ENCODE data around the gene CUX1. TPM values are rescaled to one million over a fixed set of nuclear protein-coding genes. Genes with fewer than 3 reads are reported as not detected.

CUX1 gene
- total RNA-seq, 2 donors from 2014 or later = 12.0 to 13.8 TPM

DNA sequence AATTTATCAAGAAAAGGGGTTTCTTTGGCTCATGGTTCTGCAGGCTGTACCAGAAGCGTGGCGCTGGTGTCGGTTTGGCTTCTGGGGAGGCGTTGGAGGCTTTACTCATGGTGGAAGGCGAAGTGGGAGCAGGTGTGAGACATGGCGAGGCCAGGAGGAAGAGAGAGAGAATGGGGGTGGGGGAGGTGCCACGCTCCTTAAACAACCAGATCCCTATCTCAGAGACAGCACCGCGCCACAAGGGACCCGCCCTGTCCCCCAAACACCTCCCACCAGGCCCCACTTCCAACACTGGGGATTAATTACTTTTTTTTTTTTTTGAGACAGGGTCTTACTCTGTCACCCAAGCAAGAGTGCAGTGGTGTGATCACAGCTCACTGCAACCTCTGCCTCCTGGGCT, 451.2 kb downstream of the CUX1 start:
- Mint-ChIP-seq H3K4me3 (no peak overlapping the region), H3K4me1 (peaks cover 4% of the 10 kb centered on the region), H3K9me3 (no peaks in the 10 kb centered on the region), H3K27me3 (no peaks in the 10 kb centered on the region), H3K27ac (no peak overlapping the region), H3K36me3 (ENCODE audit: low read depth) (no peaks in the 10 kb centered on the region)
- ATAC-seq (replicated peaks) = no peak

DNA sequence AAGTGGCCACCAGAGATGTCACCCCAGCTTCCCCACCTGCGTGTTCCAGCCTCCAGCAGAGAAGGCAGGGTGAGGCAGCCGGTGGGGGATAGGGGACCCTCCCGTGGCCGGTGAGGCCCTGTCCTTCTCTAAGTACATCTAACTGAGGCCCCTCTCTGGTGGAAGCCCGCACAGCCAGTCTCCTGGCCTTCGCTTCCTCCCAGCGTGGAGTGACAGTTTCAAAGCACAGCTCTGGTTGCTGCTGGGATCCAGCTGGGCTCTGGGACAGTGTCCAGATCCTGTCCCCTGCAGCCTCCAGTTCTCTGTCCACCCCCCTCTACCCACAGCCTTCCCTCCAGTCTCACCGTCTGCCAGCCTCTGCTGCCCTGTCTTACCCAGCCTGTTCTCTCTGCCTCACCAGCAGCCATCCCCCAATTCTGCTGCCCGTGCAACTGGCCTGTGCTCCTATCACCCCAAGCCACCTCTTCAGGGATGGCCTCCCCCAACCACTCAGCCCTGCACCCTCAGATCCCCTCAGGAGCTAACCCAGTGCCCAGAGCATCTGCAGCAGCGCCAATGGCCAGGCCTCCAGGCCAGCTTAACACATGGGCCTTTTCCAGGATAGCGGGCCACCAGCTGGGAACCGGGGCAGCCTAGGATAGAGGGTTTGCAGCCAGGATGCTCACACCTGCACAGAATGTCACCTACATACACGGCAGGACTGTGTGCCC, 452.9 kb downstream of the CUX1 start:
- H3K9me3 Mint-ChIP-seq = no peaks in the 10 kb centered on the region
- no peak overlapping the region for H3K4me3 Mint-ChIP-seq
- peaks cover 4% of the 10 kb centered on the region for H3K4me1 Mint-ChIP-seq
- ATAC-seq (replicated peaks) = no peak
- H3K27me3 Mint-ChIP-seq = no peaks in the 10 kb centered on the region
- H3K36me3 Mint-ChIP-seq (ENCODE audit: low read depth) = no peaks in the 10 kb centered on the region
- no peak overlapping the region for H3K27ac Mint-ChIP-seq

DNA sequence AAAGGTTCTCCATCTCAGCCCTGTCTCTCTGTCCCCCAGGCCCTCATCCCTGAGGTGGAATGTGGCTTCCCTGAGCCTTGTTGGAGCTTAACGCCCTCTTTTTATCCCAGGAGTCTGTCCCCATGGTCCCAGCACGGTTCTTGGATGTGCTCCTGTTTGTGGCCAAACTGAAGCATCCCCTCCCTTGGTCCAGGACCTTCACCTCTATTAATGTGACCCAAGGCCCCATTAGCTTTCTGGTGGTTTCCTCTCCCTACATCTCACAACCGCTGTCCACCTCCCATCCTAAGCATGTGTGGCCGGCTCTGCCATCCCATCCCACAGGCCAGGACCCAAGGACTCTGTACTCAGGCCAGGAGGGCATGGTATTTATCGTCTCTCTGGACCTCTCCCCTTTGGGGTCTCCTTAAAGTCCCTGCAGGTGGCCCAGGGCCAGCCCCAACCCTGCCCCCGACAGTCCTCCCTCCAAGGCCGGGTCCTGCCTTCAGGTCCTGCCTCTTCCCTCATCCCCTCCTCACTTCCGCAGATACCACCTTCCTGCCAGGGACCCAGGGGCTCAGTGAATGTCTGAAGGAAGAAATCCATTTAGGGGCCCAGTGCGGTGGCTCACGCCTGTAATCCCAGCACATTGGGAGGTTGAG, 453.9 kb downstream of the CUX1 start:
- H3K27me3 Mint-ChIP-seq = no peaks in the 10 kb centered on the region
- H3K4me1 Mint-ChIP-seq = peaks cover 4% of the 10 kb centered on the region
- no peak for ATAC-seq (replicated peaks)
- no peak overlapping the region for H3K27ac Mint-ChIP-seq
- H3K4me3 Mint-ChIP-seq = no peak overlapping the region
- H3K9me3 Mint-ChIP-seq = no peaks in the 10 kb centered on the region
- H3K36me3 Mint-ChIP-seq (ENCODE audit: low read depth) = no peaks in the 10 kb centered on the region

DNA sequence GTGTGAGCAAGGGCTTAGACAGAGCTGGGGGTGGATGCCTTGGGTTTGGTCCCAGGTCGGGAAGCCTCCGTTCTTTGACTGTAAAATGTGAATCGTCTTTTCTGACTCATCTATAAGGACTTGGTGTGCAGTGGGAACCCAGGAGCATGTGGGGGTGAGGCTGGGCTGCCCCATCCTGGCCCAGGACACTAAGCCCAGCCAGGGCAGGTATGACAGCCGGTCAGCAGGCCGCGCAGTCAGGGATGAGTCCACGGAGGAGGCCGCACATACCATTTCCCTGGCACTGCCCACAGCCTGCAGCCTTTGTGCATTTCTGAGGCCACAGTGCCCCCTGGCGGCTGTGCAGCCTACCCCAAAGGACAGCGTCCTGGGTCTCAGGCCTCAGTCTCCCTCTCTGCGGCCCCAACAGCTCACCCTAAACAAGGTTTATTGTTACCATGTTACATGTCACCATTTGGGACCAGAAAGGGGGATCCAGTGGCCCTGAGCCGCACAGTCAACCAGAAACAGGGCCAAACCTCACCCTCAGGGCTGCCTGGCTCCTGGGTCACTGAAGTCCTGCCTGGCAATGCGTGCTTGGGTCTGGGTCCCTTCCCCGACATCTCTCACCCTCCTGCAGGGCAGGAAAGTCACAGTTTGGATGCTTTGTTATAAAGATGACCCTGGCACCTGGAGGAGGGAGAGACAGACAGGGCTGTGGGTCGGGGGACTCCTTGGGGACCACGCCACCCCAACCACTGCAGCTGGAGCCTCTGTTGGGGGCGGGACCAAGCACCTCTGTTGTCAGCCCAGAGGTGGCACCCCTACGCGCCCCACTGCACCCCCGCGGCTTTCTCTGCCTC, 454.9 kb downstream of the CUX1 start:
- Mint-ChIP-seq H3K36me3 (ENCODE audit: low read depth) (no peaks in the 10 kb centered on the region), H3K4me1 (peaks cover 4% of the 10 kb centered on the region), H3K27me3 (no peaks in the 10 kb centered on the region), H3K4me3 (no peak overlapping the region), H3K9me3 (no peaks in the 10 kb centered on the region), H3K27ac (peak overlapping the region; percentile 43)
- ATAC-seq (replicated peaks) = peak; percentile 90

- Mint-ChIP-seq H3K9me3 (no peaks in the 10 kb centered on the region), H3K27ac (no peak overlapping the region), H3K4me3 (no peak overlapping the region), H3K36me3 (ENCODE audit: low read depth) (no peaks in the 10 kb centered on the region), H3K27me3 (no peaks in the 10 kb centered on the region), H3K4me1 (peaks cover 4% of the 10 kb centered on the region)
- no peak for ATAC-seq (replicated peaks)
Observed at GRCh38 chr7:102272917-102273748, 455.7 kb downstream of the CUX1 start.

GRCh38 chr7:102273749-102274712, 456.6 kb downstream of the CUX1 start:
- ATAC-seq (replicated peaks) = no peak
- Mint-ChIP-seq H3K27ac (no peak overlapping the region), H3K4me1 (peaks cover 4% of the 10 kb centered on the region), H3K9me3 (no peaks in the 10 kb centered on the region), H3K27me3 (no peaks in the 10 kb centered on the region), H3K36me3 (ENCODE audit: low read depth) (no peaks in the 10 kb centered on the region), H3K4me3 (no peak overlapping the region)

DNA sequence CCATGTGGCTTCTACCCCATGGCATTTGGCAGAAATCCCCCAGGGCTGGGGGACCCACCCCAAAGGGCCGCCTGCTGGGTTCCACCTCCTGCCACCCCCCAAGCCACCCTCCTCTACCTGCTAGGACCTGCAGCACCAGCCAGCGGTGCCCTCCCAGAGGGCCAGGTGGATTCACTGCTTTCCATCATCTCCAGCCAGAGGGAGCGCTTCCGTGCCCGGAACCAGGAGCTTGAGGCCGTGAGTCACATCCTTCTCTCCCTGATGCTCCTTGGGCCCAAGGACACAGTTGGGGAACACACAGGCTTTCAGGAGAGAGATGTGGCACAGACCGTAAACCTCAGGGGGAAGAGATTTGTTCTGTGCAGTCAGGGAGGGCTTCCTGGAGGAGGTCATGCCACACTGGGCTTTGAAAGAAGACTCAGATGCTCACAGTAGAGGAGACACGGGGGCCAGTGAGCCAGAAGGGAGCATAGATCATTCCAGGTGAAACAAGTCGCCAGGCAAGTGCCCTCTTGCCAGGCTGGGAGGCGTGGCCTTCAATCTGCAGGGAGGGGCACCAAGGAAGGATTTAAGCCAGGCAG, 457.8 kb downstream of the CUX1 start:
- no peaks in the 10 kb centered on the region for H3K27me3 Mint-ChIP-seq
- no peaks in the 10 kb centered on the region for H3K36me3 Mint-ChIP-seq (ENCODE audit: low read depth)
- H3K9me3 Mint-ChIP-seq = no peaks in the 10 kb centered on the region
- ATAC-seq (replicated peaks) = no peak
- peaks cover 4% of the 10 kb centered on the region for H3K4me1 Mint-ChIP-seq
- no peak overlapping the region for H3K4me3 Mint-ChIP-seq
- H3K27ac Mint-ChIP-seq = no peak overlapping the region

- no peak overlapping the region for H3K27ac Mint-ChIP-seq
- no peak for ATAC-seq (replicated peaks)
- H3K4me3 Mint-ChIP-seq = no peak overlapping the region
- no peaks in the 10 kb centered on the region for H3K9me3 Mint-ChIP-seq
- H3K27me3 Mint-ChIP-seq = no peaks in the 10 kb centered on the region
- H3K4me1 Mint-ChIP-seq = no peaks in the 10 kb centered on the region
- no peaks in the 10 kb centered on the region for H3K36me3 Mint-ChIP-seq (ENCODE audit: low read depth)
Observed at GRCh38 chr7:102277901-102278300, 460.5 kb downstream of the CUX1 start.

DNA sequence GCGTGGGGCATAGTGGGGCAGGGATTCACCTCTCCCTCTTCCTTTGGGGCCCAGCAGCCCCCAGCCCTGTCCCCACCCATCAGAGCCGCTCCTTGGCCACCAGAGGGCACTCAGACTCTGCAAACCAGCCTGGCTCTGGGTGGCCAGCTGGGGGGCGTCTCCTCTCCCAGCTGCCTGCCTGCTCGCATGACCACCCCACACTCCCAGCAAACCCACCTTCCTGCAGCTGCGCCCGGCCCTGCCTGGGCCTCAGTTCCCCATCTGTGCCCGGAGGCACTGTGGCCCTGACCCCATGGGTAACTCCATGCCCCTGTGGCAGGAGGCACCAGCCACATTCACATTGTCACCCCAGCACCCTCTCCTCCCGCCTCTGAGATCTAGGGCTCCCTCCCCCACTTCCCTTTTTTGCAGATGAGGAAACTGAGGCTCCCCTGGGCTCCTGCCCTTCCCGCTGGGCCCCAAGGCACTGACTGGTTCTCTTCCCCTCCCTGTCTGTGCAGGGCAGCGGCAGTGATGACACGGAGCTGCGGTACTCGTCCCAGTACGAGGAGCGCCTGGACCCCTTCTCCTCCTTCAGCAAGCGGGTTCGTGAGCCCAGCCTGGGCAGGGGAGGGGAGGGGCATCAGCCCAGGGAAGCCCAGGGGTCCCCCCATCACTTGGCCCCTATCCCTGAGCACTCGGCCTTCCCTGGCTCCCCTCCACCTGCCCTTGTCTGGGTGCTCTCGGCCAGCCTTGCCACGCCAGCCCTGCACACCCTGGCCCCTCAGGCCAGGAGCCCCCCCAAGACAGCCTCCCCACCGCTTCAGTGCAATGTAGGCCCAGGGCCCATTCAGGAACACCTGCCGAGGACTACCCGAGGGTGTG, 462.3 kb downstream of the CUX1 start:
- Mint-ChIP-seq H3K27me3 (no peaks in the 10 kb centered on the region), H3K9me3 (no peaks in the 10 kb centered on the region), H3K27ac (no peak overlapping the region), H3K36me3 (ENCODE audit: low read depth) (no peaks in the 10 kb centered on the region), H3K4me3 (no peak overlapping the region), H3K4me1 (peaks cover 3% of the 10 kb centered on the region)
- peak; percentile 86 for ATAC-seq (replicated peaks)

GRCh38 chr7:102280521-102280920, 463.1 kb downstream of the CUX1 start:
- Mint-ChIP-seq H3K4me1 (peaks cover 10% of the 10 kb centered on the region), H3K27ac (no peak overlapping the region), H3K9me3 (no peaks in the 10 kb centered on the region), H3K36me3 (ENCODE audit: low read depth) (no peaks in the 10 kb centered on the region), H3K27me3 (no peaks in the 10 kb centered on the region), H3K4me3 (no peak overlapping the region)
- ATAC-seq (replicated peaks) = no peak

DNA sequence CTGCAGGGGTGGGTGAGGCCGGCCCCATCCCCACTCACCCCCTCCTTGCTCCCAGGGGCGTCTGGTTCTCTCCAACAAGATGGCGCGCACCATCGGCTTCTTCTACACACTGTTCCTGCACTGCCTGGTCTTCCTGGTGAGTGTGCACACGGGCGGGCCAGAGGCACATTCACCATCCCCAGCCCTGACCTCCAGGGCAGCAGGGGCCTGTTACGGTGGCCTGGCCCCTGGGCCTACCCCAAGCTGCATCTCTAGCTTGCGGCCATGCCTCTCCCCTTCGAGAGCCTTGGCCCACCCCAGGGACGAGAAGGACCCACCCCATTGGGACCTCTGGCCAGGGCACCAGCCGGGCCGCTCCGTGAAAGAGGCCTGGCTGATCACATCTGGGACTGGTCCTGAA, 464.4 kb downstream of the CUX1 start:
- no peak overlapping the region for H3K27ac Mint-ChIP-seq
- peaks cover 10% of the 10 kb centered on the region for H3K4me1 Mint-ChIP-seq
- no peaks in the 10 kb centered on the region for H3K27me3 Mint-ChIP-seq
- H3K4me3 Mint-ChIP-seq = no peak overlapping the region
- H3K36me3 Mint-ChIP-seq (ENCODE audit: low read depth) = no peaks in the 10 kb centered on the region
- no peak for ATAC-seq (replicated peaks)
- no peaks in the 10 kb centered on the region for H3K9me3 Mint-ChIP-seq

- Mint-ChIP-seq H3K36me3 (ENCODE audit: low read depth) (no peaks in the 10 kb centered on the region), H3K27ac (no peak overlapping the region)
Observed at GRCh38 chr7:102282465-102283362, 465.3 kb downstream of the CUX1 start.

More at GRCh38 chr7:102282465-102283362, 465.3 kb downstream of the CUX1 start:
- Mint-ChIP-seq H3K9me3 (no peaks in the 10 kb centered on the region), H3K4me3 (no peak overlapping the region), H3K4me1 (peaks cover 10% of the 10 kb centered on the region), H3K27me3 (no peaks in the 10 kb centered on the region)
- no peak for ATAC-seq (replicated peaks)

Measured in activated T-helper 17 cell treated with anti-CD3 and anti-CD28 coated beads, Interleukin-2, amount 50 U/mL, for 72 hours (primary cell).